IMR-90 (cell line): ENCODE results near the gene TNRC6B.

Experiments
- CEBPB ChIP-seq: IDR thresholded peaks from 2 replicates; pipeline ENCODE4 v1.6.1; 2012; ENCODE audit warnings: low read depth, low read length, improper control_type of control experiment
- CHD1 ChIP-seq: IDR thresholded peaks from 2 replicates; pipeline ENCODE4 v1.6.1; 2012; ENCODE audit warnings: low read depth, low read length, improper control_type of control experiment
- FOS ChIP-seq: fragments of 150-350 bp; IDR thresholded peaks from 2 replicates; pipeline ENCODE4 v1.6.1; 2016; ENCODE audit warnings: low read depth, low read length
- MAFK ChIP-seq: IDR thresholded peaks from 2 replicates; pipeline ENCODE4 v1.6.1; 2012; ENCODE audit warnings: low read depth, low read length, improper control_type of control experiment
- MAZ ChIP-seq: IDR thresholded peaks from 2 replicates; pipeline ENCODE4 v1.6.1; 2012; ENCODE audit warnings: low read depth, mild to moderate bottlenecking, low read length, improper control_type of control experiment, moderate library complexity, borderline replicate concordance
- MXI1 ChIP-seq: IDR thresholded peaks from 2 replicates; pipeline ENCODE4 v1.6.1; 2012; ENCODE audit warnings: low read depth, mild to moderate bottlenecking, low read length, moderate library complexity, borderline replicate concordance
- NFE2L2 ChIP-seq: fragments of 150-350 bp; IDR thresholded peaks from 2 replicates; pipeline ENCODE4 v1.6.1; 2016; ENCODE audit warnings: low read depth, mild to moderate bottlenecking, low read length
- POLR2A ChIP-seq: IDR thresholded peaks from 2 replicates; pipeline ENCODE4 v1.6.1; 2012; ENCODE audit warnings: mild to moderate bottlenecking, low read depth, low read length
- RAD21 ChIP-seq: IDR thresholded peaks from 2 replicates; pipeline ENCODE4 v1.6.1; 2012; ENCODE audit warnings: low read length, improper control_type of control experiment
- RCOR1 ChIP-seq: IDR thresholded peaks from 2 replicates; pipeline ENCODE4 v1.6.1; 2012; ENCODE audit warnings: mild to moderate bottlenecking, low read length, improper control_type of control experiment; ENCODE audit not compliant: insufficient replicate concordance
- RFX5 ChIP-seq: IDR thresholded peaks from 2 replicates; pipeline ENCODE4 v1.8.0; 2012; ENCODE audit warnings: low read depth, mild to moderate bottlenecking, low read length, moderate library complexity
- TF ChIP-seq, protein P1 (sequence below): conservative IDR thresholded peaks from 2 replicates; pipeline ENCODE4 v1.5.1; 2012; ENCODE audit warnings: mild to moderate bottlenecking, low read depth, low read length, improper control_type of control experiment
- TF ChIP-seq, protein P2 (sequence below): fragments of 150-350 bp; IDR thresholded peaks from 2 replicates; pipeline ENCODE4 v1.6.1; 2016; ENCODE audit warnings: low read depth, mild to moderate bottlenecking, low read length, moderate library complexity, borderline replicate concordance

DNA sequence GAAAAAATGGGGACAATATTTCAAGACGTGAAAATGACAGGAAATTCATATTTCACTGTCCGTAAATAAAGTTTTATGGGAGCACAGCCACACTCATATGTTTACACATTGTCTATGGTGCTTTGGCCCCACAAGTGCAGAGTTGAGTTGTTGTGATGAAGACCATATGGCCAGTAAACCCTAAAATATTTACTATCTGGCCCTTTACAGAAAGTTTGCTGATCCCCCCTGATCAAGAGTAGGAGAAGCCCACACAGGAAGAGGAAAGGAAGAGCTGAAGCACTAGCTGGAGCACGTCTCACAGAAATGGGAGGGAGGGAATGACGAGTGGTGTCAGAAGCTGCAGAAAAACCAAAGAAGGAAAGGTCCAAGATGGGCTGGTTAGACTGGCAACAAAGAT lies 78.8 kb downstream of the TNRC6B start:
- TF ChIP-seq, protein P1, sequence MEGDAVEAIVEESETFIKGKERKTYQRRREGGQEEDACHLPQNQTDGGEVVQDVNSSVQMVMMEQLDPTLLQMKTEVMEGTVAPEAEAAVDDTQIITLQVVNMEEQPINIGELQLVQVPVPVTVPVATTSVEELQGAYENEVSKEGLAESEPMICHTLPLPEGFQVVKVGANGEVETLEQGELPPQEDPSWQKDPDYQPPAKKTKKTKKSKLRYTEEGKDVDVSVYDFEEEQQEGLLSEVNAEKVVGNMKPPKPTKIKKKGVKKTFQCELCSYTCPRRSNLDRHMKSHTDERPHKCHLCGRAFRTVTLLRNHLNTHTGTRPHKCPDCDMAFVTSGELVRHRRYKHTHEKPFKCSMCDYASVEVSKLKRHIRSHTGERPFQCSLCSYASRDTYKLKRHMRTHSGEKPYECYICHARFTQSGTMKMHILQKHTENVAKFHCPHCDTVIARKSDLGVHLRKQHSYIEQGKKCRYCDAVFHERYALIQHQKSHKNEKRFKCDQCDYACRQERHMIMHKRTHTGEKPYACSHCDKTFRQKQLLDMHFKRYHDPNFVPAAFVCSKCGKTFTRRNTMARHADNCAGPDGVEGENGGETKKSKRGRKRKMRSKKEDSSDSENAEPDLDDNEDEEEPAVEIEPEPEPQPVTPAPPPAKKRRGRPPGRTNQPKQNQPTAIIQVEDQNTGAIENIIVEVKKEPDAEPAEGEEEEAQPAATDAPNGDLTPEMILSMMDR = no peak
- TF ChIP-seq NFE2L2 (no peak), POLR2A (no peak), RCOR1 (no peak), FOS (no peak), CEBPB (no peak), MXI1 (no peak), RFX5 (no peak), RAD21 (no peak), MAFK (no peak), MAZ (no peak), CHD1 (no peak)
- TF ChIP-seq, protein P2, sequence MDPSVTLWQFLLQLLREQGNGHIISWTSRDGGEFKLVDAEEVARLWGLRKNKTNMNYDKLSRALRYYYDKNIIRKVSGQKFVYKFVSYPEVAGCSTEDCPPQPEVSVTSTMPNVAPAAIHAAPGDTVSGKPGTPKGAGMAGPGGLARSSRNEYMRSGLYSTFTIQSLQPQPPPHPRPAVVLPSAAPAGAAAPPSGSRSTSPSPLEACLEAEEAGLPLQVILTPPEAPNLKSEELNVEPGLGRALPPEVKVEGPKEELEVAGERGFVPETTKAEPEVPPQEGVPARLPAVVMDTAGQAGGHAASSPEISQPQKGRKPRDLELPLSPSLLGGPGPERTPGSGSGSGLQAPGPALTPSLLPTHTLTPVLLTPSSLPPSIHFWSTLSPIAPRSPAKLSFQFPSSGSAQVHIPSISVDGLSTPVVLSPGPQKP = no peak
